Measurements from ENCODE around the gene SIL1.
"Not testable (repeated sequence)": the region's sequence is repeated elsewhere in the genome, so short reads cannot be mapped to it uniquely, and the experiment has no call there.

Gene SIL1

DNA sequence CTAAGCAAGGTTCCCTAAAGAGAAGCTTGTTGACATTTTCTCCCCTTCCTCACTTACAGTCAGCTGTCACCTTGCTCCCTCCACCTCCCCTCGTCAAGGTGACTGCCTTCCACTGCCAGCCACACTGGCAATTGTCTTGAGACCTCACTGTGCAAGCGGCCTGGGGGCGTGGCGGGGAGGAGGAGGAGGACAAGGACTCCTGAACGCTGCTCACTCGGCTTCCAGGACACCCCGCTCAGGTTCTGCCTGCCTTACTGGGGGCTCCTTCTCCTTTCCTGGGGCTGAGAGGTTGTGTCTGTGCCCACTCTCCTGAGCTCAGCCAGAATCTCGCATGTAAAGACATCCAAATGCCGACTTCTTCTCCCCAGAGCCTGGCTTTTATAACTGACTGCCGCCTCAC, 262.7 kb downstream of the SIL1 start:
- DNase-seq = no peak

DNA sequence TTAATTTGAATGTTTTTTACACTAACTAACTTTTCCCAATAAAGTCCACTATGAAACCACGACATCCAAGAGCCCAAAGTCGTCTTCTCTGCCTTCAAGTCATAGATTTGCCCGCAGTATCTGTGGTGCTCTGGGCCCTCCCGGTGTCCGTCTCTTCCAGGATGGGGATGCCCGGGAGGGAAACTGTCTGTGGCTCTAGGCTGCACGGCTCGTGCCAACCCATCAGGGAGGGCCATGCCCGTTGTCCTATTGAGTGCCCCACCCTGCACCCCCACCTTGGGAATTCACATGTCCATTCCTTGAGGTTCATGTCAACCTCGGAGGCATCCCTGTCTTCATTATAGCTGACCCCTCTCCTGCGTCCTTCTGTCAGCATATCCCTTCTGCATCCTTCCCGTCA, 263.2 kb downstream of the SIL1 start:
- no peak for DNase-seq

DNA sequence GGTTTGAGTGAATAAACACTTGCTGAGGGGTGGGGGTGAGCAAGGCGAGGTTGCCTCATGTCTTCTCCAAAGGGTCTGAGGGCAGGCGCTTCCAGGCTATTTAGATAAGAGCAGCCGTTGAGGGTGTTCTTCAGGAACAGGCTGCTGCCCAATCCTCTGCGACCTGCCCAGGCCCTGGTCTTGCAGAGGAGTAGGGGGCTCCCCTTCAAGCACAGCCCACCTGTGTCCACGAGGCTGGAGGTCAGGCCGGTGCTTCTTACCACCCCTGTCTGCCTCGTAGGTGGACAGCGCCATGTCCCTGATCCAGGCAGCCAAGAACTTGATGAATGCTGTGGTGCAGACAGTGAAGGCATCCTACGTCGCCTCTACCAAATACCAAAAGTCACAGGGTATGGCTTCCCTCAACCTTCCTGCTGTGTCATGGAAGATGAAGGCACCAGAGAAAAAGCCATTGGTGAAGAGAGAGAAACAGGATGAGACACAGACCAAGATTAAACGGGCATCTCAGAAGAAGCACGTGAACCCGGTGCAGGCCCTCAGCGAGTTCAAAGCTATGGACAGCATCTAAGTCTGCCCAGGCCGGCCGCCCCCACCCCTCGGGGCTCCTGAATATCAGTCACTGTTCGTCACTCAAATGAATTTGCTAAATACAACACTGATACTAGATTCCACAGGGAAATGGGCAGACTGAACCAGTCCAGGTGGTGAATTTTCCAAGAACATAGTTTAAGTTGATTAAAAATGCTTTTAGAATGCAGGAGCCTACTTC, 264.5 kb downstream of the SIL1 start:
- DNase-seq = no peak

DNA sequence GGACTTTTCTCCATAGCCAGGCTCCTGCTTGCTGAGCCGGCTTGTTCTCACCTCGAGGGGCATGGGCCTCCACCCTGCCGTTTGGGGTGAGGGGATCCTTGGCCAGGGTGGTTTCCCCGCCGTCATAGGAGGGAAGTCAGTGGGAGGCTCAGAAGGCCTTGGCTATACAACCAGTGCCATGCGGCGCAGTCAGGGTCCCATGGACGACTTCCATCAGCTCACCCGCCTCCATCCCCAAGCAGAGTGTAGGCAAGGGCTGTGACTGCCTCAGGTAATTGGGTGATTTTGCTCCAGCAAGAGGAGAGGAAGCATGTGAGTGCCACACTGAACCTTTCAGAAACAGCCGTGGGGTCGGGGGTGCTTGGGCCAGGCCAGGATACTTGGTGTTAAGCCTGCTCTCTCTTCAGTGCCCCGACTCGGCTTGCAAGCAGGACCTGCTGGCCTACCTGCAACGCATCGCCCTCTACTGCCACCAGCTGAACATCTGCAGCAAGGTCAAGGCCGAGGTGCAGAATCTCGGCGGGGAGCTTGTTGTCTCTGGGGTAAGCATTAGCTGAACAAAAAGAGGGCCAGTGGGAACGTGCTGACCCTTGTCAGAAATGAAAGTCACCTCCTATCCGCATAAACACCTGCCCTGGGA, 265.9 kb downstream of the SIL1 start:
- no peak for DNase-seq

DNA sequence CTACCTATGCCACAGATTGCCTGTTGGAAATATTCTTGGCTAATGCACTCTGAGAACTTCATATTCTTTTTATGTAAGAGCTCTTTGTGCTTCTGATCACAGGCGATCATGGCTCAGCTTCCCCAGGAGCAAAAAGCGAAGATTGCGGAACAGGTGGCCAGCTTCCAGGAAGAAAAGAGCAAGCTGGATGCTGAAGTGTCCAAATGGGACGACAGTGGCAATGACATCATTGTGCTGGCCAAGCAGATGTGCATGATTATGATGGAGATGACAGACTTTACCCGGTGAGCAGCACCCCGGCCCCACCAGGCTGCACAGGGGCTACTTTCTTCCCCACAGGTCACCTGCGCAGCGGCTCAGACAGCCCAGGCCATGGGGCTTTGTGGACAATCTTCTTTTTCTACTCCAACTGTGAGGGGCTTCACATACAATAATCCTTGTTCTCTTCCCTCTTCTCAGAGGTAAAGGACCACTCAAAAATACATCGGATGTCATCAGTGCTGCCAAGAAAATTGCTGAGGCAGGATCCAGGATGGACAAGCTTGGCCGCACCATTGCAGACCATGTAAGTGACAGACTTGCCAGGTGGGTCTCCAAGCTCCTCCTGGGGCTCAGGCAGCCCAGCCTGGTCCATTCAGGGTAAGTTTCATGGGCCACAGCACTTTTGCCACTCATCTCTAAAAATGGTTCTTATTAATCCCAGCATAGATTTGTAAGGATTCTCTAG, 267.6 kb downstream of the SIL1 start:
- DNase-seq = no peak

DNA sequence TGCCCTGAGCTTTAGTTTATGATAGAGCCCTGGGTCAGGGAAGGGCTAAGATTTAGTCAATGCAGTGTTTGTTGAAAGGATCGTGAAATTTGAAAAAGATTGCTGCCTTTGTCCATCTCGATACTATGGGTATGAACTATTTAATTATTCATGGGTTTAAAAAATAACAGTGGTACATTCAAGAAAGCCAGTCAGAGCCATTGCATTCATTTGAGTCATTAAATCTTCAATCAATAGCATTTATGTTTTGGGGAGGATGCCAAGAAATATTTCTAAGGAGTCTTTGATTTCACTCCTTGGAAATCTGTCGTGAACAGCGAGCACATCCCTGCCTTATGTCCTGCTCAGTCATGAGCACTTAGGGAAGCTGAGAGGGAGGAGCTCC, 268.6 kb downstream of the SIL1 start:
- no peak for DNase-seq

DNA sequence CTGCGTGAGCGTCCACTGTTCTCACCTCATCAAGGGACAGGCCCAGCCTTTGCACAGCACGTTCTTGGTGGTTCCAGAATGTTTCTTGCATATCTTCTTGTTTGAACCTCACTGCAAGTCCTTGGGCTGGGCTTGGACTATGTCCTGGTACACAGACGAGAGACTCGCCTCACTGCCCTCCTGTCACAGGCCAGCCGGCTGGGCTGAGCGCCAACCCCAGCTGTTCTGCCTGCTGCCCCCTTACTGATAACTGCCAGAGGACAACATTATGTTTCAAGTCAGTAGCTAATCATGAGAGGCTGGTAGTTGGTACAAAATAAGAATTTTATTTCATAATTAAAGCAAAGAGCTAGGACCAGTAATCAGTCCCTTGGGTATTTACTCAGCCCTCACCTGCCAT, 270.2 kb downstream of the SIL1 start:
- DNase-seq = no peak

DNA sequence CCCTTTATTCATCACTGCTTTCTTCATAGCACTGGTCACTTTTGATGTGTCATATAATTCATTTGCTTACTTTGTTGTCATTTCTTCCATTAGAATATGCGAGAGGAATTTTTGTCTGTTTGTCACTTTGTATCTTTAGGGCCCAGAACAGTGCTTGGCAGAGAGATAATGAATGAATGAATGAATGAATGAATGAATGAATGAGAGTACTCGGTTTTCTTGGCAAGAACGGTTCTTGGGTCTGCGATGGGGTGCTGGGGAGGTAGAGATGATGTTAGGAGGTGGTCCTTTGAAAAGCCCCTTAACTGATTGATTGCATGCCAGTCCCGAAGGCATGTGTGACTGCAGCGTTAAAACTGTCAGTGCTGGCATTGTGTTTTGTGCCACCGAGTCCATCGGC, 270.6 kb downstream of the SIL1 start:
- DNase-seq = no peak

DNA sequence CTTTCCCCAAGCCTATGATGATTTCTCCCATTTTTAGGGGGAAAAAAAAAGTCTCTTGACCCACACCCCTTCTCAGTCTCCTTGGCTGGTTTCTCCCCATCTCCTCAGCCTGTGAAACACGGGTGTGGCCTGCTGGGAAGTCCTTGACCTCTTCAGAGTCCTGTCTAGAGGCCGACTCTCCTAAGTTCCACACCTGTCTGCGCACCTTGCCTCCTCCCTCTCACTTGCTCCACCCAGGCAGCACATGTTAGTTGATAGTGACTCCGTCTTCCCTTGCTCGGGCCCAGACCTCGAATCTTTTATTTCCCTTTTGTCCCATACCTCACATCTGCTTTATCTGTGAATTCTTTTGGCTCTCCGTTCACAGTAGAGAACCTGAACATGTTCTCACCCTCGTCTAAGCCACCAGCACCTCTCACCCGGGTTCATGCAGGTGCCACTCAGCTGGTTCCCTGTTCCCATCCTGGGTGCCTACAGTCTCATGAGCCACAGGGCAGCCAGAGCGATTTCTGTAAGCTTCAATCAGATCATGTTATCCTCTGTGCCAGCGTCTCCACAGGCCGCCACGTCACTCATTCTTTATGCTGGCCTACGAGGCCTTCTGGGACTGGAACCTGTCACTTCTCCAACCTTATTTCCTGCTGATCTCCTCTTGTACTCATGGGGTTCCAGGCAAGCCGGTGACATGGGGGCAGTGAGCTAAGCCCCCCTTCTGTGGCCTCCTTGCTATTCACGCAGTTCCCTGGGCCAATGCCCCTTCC, 271.3 kb downstream of the SIL1 start:
- DNase-seq = no peak

DNA sequence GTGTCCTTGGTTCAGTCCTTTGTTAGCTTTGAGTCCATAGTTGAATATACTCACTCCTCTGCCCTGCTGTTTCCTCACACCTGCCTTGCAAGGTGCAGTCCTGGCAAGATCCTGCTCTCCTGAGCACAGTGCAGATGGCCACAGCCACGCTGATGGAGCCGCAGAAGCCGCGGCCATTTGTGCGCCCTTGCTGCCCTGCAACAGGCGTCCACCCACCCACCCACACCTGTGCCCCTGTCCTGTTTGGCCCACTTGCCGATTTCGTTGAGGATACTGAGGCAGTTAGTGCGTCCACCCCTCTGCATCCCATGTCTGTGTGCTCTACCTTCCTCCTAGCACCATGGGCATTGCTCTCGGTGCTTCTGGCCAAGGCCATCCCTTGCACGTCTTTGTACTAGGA, 271.9 kb downstream of the SIL1 start:
- DNase-seq = no peak

DNA sequence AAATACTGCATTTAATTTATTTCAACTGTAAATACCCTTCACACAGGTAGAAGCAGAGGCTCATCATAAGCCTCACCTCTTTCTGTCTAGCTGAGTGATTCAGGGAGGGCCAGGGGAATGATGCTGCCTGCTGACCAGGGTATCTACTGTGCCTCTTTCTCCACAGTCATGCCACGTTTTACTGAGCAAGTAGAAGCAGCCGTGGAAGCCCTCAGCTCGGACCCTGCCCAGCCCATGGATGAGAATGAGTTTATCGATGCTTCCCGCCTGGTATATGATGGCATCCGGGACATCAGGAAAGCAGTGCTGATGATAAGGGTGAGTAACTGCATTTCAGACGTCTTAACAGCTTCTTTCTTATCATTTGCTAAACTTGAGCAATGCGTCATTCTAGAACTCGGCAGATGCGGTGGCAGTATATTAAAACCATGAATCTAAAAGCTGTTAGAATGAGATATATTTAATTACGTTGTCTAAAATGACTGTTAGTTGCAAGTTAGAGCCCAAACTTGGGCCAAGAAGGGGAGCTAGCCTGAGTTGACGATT, 273.0 kb downstream of the SIL1 start:
- no peak for DNase-seq

DNA sequence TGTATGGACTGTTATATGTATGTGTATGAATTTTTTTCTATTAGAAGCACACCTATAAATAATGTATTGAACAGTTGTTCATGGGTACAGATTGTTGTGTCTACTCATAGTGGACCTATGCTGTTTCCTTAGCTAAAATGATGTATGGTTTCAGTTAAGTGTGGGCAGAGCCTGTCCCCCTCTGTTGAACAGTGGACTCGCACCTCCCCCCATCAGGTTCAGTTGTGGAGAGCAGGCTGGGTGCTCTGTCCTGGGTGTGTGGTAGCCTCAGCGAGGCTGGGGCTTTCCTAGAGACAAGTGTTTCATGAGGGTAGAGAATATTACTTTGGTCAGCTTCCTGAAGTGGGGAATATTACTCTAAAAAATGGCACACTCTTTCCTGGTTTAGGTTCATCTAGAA, 275.7 kb downstream of the SIL1 start:
- DNase-seq = no peak

DNA sequence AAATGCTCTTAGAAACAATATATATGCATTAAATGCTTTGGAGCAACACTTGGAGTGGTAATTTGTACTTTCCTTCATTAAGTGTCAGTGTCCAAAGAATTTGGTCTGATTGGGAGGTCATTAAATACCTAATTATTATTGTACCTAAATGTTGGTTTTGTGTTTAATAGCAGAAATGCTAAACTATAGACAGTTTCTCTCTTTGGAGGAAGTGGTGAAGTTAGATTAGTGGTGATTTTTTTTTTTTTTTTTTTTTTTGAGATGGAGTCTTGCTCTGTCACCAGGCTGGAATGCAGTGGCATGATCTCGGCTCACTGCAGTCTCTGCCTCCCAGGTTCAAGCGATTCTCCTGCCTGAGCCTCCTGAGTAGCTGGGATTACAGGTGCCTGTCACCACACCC, 276.8 kb downstream of the SIL1 start:
- not testable (repeated sequence) for DNase-seq

DNA sequence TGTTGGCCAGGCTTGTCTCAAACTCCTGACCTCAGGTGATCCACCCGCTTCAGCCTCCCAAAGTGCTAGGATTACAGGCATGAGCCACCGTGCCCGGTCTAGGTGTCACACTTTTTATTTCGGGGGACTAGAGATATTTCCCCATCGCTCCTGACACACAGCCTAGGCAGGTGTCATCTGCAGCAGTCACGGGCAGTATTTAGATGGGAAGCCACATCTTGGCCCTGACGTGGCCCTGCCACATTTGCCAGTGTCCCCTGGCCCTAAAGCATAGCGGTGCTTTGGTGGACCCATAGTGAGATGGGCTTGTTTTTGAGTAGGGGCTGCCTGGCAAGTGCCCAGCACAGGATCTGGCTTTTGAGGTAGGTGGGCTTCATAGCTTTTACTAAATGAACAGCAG, 278.0 kb downstream of the SIL1 start:
- no peak for DNase-seq

DNA sequence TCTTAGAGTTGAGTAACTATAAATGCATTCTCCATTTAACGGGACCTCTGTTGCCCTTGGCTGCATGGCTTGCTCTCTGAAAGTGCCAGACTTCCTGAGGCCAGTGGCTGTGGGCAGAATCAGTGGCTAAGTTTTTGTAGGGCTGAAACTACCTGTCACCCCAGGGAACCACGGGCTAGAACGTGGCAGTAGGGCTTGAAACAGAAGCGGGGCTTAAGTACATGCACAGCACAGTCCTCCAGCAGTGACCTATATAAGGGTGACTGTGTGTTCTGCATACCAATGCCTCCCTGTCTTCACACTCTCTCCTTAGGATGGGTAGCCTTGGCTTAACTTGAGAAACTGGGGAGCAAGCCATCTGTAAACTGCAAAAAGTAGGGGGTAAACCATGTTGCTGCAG, 279.5 kb downstream of the SIL1 start:
- DNase-seq = no peak

DNA sequence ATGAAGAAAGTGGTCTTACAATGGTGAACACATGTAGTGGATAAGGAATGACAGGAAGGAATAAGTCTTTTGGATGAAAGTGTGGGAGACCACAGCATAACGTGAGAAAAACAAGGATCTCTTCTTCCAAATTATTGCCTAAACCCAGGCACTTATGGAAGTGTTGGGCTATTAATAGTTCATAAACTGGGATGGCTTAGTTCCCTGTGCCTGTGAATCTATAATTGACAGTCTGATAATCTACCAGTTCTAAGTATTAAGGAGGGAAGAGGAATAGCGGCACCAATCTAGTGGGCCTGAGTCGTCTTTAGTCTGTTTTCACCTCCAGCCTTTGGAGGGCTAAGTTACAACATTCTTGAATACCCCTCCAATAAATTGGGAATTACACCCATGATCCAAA, 283.8 kb downstream of the SIL1 start:
- no peak for DNase-seq

DNA sequence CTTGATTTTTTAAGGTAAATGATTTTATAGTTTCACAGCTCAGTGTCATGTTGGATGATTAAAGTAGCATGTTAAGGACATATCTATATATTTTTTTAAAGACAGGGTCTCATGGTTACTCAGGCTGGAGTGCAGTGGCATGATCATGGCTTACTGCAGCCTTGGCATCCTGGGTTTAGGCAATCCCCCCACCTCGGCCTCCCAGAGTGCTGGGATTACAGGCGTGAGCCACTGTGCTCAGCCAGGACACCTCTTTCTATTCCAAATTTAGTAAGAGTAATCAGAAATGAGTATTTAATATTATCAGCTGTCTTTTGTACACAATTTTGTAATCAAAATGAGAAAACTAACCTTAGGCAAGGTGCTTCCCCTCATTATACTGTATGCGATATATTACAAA, 284.4 kb downstream of the SIL1 start:
- DNase-seq = no peak

DNA sequence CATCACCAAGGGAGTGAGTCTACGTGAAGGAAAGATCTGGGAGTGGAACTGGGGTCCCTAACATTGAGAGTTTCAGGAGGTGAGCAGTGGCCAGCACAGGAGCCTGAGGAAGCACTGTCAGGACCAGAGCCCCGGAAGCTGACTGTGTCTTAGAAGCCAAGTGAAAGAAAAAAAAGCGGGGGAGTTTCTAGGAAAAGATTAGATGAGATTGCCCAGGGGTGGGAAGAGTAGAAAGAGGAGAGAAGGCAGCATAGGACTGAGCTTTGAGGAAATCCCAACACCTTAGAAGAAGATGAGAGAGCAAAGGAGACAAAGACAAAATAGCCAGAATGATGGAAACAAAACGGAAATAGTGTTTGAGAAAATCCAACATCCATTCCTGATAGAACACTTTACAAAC, 286.1 kb downstream of the SIL1 start:
- DNase-seq = no peak

DNA sequence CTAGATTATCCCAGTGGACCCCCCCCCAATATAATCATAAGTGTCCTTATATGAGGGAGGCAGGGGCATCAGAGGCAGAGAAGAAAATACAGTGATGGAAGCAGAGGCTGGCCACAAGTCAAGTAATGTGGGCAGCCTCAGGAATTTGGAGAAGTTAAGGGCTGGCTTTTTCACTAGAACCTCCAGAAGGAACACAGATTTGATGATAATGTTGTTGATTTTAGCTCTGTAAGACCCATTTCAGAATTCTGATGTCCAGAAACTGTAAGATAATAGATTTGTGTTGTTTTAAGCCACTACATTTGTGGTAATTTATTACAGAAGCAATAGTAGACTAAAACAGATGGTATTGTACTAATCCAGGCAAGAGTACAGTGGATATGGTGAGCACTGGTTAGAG, 286.7 kb downstream of the SIL1 start:
- no peak for DNase-seq

DNA sequence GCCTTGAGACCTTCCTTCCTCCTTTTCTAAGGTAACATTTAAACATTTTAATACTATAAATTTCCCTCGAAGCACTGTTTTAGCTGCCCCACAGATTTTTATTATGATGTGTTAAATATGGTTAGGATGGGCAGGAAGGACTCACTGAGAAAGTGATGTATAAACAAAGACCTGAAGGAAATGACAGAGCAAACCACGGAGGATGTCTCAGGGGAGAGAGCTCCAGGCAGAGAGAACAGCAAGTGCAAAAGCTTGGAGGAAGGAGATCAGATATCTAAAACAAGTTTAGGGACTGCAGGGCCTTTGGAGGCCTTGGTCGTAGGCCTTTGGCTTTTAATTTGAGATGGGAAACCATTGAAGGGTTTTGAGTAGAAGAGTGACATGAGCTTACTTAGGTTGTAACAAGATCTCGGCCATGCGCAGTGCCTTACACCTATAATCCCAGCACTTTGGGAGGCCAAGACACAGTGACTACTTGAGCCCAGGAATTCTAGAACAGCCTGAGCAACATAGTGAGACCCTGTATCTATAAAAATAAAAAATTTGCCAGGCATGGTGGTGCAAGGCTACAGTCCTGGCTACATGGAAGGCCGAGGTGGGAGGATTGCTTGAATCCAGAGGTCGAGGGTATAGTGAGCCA, 287.5 kb downstream of the SIL1 start:
- DNase-seq = no peak

DNA sequence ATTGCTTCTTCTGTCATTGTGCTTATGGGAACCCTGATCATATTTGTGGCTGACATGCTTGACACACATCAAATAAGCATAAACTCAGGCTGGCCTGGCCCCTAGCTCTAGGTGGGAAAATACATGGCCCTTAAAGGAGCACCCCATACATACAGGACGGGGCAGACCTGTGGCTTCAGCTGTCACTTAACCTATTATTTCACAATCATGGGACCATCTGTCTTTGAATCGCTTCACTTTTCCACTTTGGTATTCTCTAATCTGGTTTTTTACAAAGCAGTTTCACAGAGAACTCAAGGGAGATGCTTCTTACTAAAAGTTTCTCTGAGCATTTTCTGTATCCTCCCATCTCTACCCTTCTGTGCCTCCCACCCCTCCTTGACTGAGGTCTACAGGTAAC, 288.4 kb downstream of the SIL1 start:
- DNase-seq = no peak

DNA sequence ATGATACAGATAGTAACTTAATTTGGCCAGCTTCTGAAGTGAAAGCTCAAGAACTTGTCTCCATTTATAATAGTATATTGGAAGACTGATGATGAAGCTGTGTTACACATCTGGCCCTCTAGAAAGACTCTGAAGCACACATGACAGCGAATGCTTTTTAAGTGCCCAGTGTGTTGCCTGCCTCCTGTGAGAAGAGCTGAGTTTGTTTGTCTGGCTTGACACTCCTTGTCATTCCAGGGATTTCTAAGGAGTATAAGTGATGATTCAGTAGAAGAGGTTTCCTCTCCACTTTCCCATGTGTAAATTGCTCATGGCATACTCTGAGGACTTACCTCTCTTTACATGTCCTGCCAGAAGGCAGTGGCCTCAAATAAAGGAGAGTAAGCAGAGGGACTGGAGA, 292.6 kb downstream of the SIL1 start:
- DNase-seq = no peak

All from NCI-H510A treated with DMSO at 0.1 percent for 48 hours (cell line).